HepG2 (cell line): ENCODE results near the gene EXOSC6. TPM values are rescaled to one million over a fixed set of nuclear protein-coding genes. Genes with fewer than 3 reads are reported as not detected.
A peak's percentile ranks its signal among the peaks of the same experiment; 100 is the strongest.
"Not testable (repeated sequence)": the region's sequence is repeated elsewhere in the genome, so short reads cannot be mapped to it uniquely, and the experiment has no call there.

Source experiments
- ATAC-seq: fragments of 200-7000 bp; cut with Tn5 transposase; 3 replicates; pipeline ENCODE4 v1.9.1; 2020; ENCODE audit warnings: mild to moderate bottlenecking, moderate library complexity
- BruUV-seq: library from RNA; stranded (reverse); fragments of 400-500 nt; replicated peaks from 2 replicates; lab custom pipeline; 2021; lab: Mats Ljungman, UMichigan
- CTCF ChIA-PET: fragments of 300-600 bp; formaldehyde crosslinking; extraction: SDS; loops from one replicate; lab custom pipeline; 2021; ENCODE audit warnings: low total read pairs, inconsistent platforms, low intra/inter-chr PET ratio; lab: Yijun Ruan, JAX
- POLR2A ChIA-PET: fragments of 350-600 bp; sonication (Branson Sonifier 250); formaldehyde crosslinking; loops from one replicate; lab custom pipeline; 2020; ENCODE audit warnings: antibody characterized with exemption, inconsistent platforms; lab: Yijun Ruan, JAX
- DNase-seq: peaks from one replicate; pipeline ENCODE4 v3.0.0-alpha.2; 2015; ENCODE audit warnings: low spot score
- FAIRE-seq: peaks from 3 replicates; lab custom pipeline; 2011; peaks lifted over from hg19 to GRCh38; lab: Jason Lieb, UNC
- H2AFZ ChIP-seq: one replicate; pipeline ENCODE4 v1.6.1; 2011; ENCODE audit warnings: low read length, inconsistent platforms
- H3K27ac ChIP-seq: fragments of 300-600 bp; 3 replicates; pipeline ENCODE4 v1.8.0; 2011; ENCODE audit warnings: mixed run types, mild to moderate bottlenecking, mixed read lengths, low read length, inconsistent platforms; ENCODE audit not compliant: insufficient read depth; ENCODE audit errors: extremely low read length
- H3K27me3 ChIP-seq, 2 experiments: fragments of 200-600 bp in 1 of 2; 2 replicates in 1 of 2; 3 replicates in 1 of 2; pipeline versions ENCODE4 v1.6.0 to v1.8.0; 2011; ENCODE audit warnings: low read length in 2 of 2, mild to moderate bottlenecking in 2 of 2, moderate library complexity in 2 of 2, inconsistent platforms in 1 of 2; ENCODE audit not compliant: insufficient read depth in 2 of 2, control insufficient read depth in 1 of 2
- H3K36me3 ChIP-seq, 2 experiments: fragments of 200-600 bp in 1 of 2; replicated peaks in 1 of 2; 2 replicates in 1 of 2; 3 replicates in 1 of 2; pipeline versions ENCODE4 v1.5.1 to v1.8.0; 2011; ENCODE audit warnings: low read length in 2 of 2, inconsistent platforms in 1 of 2; ENCODE audit not compliant: insufficient read depth in 2 of 2, control insufficient read depth in 1 of 2
- H3K4me1 ChIP-seq: 2 replicates; pipeline ENCODE4 v1.5.1; 2012; ENCODE audit warnings: low read length, inconsistent platforms; ENCODE audit not compliant: insufficient read depth
- H3K4me2 ChIP-seq: 2 replicates; pipeline ENCODE4 v1.6.0; 2011; ENCODE audit warnings: low read depth, low read length, inconsistent platforms
- H3K4me3 ChIP-seq, 3 experiments: fragments of 200-600 bp in 1 of 3; sonication (generic), shearing (Covaris generic) in 1 of 3; replicated peaks in 1 of 3; 2 replicates each; pipeline ENCODE4 v1.5.1; 2011 to 2016; ENCODE audit warnings: low read length in 3 of 3, inconsistent platforms in 2 of 3, low read depth in 2 of 3, mild to moderate bottlenecking in 2 of 3, control low read depth in 1 of 3, mixed read lengths in 1 of 3; ENCODE audit not compliant: insufficient read depth in 1 of 3
- H3K79me2 ChIP-seq: one replicate; pipeline ENCODE4 v1.6.1; 2011; ENCODE audit warnings: low read length, inconsistent platforms; ENCODE audit not compliant: insufficient read depth
- H3K9ac ChIP-seq: 2 replicates; pipeline ENCODE4 v1.6.0; 2011; ENCODE audit warnings: mild to moderate bottlenecking, low read depth, low read length, inconsistent platforms; ENCODE audit not compliant: insufficient read depth
- H3K9me3 ChIP-seq: 2 replicates; pipeline ENCODE4 v1.5.1; 2012; ENCODE audit warnings: mild to moderate bottlenecking, low read length
- H4K20me1 ChIP-seq: 2 replicates; pipeline ENCODE4 v1.6.0; 2011; ENCODE audit warnings: inconsistent platforms, mild to moderate bottlenecking, low read length, moderate library complexity; ENCODE audit not compliant: insufficient read depth
- BORCS8-MEF2B ChIP-seq: sonication (generic); formaldehyde crosslinking; IDR thresholded peaks from 2 replicates; pipeline ENCODE4 v1.8.0; 2022; ENCODE audit warnings: mild to moderate bottlenecking, missing genetic modification reagents
- KAT7 ChIP-seq: IDR thresholded peaks from 2 replicates; pipeline ENCODE4 v1.6.1; 2018; ENCODE audit warnings: borderline replicate concordance, missing compliant biosample characterization
- KDM1A ChIP-seq: IDR thresholded peaks from 2 replicates; pipeline ENCODE4 v1.6.1; 2016; ENCODE audit warnings: missing compliant biosample characterization
- PAF1 ChIP-seq: IDR thresholded peaks from 2 replicates; pipeline ENCODE4 v1.6.1; 2016; ENCODE audit warnings: missing genetic modification reagents, missing compliant biosample characterization
- POLR2A ChIP-seq, 2 experiments: IDR thresholded peaks; 2 replicates each; pipeline ENCODE4 v1.6.1; 2011; ENCODE audit warnings: low read depth in 2 of 2, low read length in 2 of 2, mild to moderate bottlenecking in 1 of 2, moderate library complexity in 1 of 2; ENCODE audit not compliant: insufficient read depth in 1 of 2
- RBFOX2 ChIP-seq: fragments of 200-400 bp; formaldehyde crosslinking; IDR thresholded peaks from 2 replicates; pipeline ENCODE4 v1.6.1; 2017; ENCODE audit warnings: low read depth, mild to moderate bottlenecking, low read length
- SALL1 ChIP-seq: sonication (generic); formaldehyde crosslinking; IDR thresholded peaks from 2 replicates; pipeline ENCODE4 v1.8.0; 2022; ENCODE audit warnings: mild to moderate bottlenecking, missing genetic modification reagents
- SRSF9 ChIP-seq: fragments of 200-400 bp; formaldehyde crosslinking; IDR thresholded peaks from 2 replicates; pipeline ENCODE4 v1.6.1; 2018; ENCODE audit warnings: borderline replicate concordance, mild to moderate bottlenecking, low read depth, low read length; ENCODE audit not compliant: insufficient read depth, poor library complexity, severe bottlenecking
- ZMYM3 ChIP-seq: sonication (generic); formaldehyde crosslinking; IDR thresholded peaks from 2 replicates; pipeline ENCODE4 v1.5.1; 2020; ENCODE audit warnings: mild to moderate bottlenecking, missing genetic modification reagents
- ZNF235 ChIP-seq: sonication (generic); formaldehyde crosslinking; IDR thresholded peaks from 2 replicates; pipeline ENCODE4 v1.8.1; 2023; ENCODE audit warnings: mild to moderate bottlenecking, missing genetic modification reagents, borderline replicate concordance
- ZNF3 ChIP-seq: IDR thresholded peaks from 2 replicates; pipeline ENCODE4 v1.7.0; 2017; ENCODE audit warnings: inconsistent platforms
- ZNF354B ChIP-seq: sonication (generic); formaldehyde crosslinking; IDR thresholded peaks from 2 replicates; pipeline ENCODE4 v1.8.0; 2022; ENCODE audit warnings: mild to moderate bottlenecking, missing genetic modification reagents
- WGBS: methylation state at CpG from one replicate; pipeline ENCODE4 v1.1.6; 2017; ENCODE audit warnings: low lambda C conversion rate; 5-methylcytosine and 5-hydroxymethylcytosine counted together
- in situ Hi-C: cut with HindIII; loops from 2 replicates; pipeline ENCODE4 v1.10.0; 2017; ENCODE audit warnings: low pct_unique_long_range_greater_than_20kb; ENCODE audit not compliant: extremely low pct_ligation_motif_present
- intact Hi-C: fragments of 100-400 bp; cut with micrococcal nuclease; formaldehyde crosslinking; loops from one replicate; pipeline ENCODE4 v1.10.0; 2022; ENCODE audit not compliant: unreplicated experiment
- polyA plus RNA-seq, 8 experiments: library from polyadenylated mRNA; depleted of rRNA in 3 of 8; stranded (reverse) in 7 of 8; unstranded in 1 of 8; fragments of >200 nt; fragmentation: Illumina TruSeq in 4 of 8; extraction: Trizol in 4 of 8; gene quantifications; 2 replicates each; pipeline versions ENCODE4 v1.2.1 to v1.2.3, GENCODE V29; 2011 to 2016; ENCODE audit warnings: low read depth in 4 of 8, missing spikeins in 1 of 8, mixed read lengths in 1 of 8; ENCODE audit not compliant: insufficient read depth in 1 of 8
- total RNA-seq, 5 experiments: library from RNA; depleted of rRNA; stranded (reverse); fragments of >200 nt; fragmentation: Illumina TruSeq; extraction: Trizol; gene quantifications; 2 replicates each; pipeline ENCODE4 v1.2.3, GENCODE V29; 2016; ENCODE audit warnings: low read depth in 1 of 5
- TF ChIP-seq, protein P1 (sequence below): sonication (generic); formaldehyde crosslinking; IDR thresholded peaks from 2 replicates; pipeline ENCODE4 v1.4.0; 2020; ENCODE audit warnings: missing genetic modification reagents
- TF ChIP-seq, protein P2 (sequence below): sonication (generic); formaldehyde crosslinking; IDR thresholded peaks from 2 replicates; pipeline ENCODE4 v1.5.0; 2020; ENCODE audit warnings: mild to moderate bottlenecking, missing genetic modification reagents, borderline replicate concordance

EXOSC6 gene
- total and polyA plus RNA-seq, 2 of the 13 experiments (the other 11 are each of a cell fraction or from before 2014, with no cell fraction given): 13.1 to 39.9 TPM

DNA sequence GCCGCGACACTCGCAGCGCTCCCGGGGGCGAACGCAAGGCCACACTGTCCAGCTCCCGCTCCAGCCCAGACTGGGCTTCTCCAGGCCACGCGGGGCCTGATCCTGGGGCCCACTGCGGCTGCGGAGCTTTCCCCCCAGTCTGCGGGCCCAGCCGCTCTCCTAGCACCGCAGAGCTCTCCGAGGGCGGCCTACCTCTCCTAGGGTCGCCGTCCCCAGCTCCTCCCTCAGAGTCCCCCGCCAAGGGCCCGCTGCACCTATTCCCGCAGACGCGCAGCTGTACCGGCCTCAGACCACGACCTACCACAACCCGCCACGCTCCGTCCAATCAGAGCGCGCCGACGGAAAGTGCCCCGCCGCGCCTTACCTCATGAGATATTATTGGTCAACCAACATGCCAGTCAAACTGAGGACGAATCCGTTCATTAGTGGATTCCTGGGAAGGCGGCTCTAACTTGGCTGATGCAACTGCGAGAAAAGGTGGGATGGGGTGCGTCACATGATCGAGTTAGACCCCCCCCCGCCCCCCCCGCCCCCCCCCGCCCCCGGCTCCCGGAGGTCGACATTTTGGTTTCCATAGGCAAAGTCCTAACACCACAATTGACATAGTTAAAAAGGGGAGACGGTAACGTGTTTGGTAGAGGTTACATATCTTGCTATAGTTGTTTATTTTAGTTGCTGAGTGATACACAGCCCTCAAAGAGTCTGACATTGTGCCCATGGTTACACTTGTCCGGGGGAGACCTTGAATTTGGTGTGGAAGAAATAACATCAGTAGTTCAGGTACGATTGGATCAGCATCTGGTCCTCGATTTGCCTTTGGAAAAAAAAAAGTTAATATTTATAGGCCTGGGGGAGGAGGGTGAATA, 37.7 kb upstream of the EXOSC6 start, which contains the start of gene AARS1 (continued):
- no peak for TF ChIP-seq SRSF9
- TF ChIP-seq, protein P1, sequence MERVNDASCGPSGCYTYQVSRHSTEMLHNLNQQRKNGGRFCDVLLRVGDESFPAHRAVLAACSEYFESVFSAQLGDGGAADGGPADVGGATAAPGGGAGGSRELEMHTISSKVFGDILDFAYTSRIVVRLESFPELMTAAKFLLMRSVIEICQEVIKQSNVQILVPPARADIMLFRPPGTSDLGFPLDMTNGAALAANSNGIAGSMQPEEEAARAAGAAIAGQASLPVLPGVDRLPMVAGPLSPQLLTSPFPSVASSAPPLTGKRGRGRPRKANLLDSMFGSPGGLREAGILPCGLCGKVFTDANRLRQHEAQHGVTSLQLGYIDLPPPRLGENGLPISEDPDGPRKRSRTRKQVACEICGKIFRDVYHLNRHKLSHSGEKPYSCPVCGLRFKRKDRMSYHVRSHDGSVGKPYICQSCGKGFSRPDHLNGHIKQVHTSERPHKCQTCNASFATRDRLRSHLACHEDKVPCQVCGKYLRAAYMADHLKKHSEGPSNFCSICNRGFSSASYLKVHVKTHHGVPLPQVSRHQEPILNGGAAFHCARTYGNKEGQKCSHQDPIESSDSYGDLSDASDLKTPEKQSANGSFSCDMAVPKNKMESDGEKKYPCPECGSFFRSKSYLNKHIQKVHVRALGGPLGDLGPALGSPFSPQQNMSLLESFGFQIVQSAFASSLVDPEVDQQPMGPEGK (CRISPR knock-in tag): peak; percentile 98

DNA sequence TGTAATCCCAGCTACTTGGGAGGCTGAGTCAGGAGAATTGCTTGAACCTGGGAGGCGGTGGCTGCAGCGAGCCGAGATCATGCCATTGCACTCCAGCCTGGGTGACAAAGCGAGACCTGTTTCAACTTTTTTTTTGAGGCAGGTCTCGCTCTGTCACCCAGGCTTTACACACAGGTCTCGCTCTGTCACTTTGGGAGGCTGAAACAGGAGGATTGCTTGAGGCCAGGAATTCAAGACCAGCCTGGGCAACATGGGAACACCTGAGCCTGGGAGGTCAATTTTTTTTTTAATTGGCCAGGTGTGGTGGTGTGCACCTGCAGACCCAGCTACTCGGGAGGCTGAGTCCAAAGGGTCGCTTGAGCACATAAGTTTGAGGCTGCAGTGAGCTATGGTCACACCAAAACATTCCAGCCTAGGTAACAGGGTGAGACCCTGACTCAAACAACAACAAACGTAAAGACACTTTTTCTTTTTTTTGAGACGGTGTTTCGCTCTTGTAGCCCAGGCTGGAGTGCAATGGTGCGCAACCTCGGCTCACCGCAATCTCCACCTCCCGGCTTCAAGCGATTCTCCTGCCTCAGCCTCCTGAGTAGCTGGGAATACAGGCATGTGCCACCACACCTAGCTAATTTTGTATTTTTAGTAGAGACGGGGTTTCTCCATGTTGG, 35.7 kb upstream of the EXOSC6 start:
- DNase-seq, in situ Hi-C loops, BruUV-seq, intact Hi-C loops, H2AFZ ChIP-seq, H3K9me3 ChIP-seq, H3K27me3 ChIP-seq, CTCF ChIA-PET, FAIRE-seq, ATAC-seq: not testable (repeated sequence)
- Histone ChIP-seq H3K4me1 (peaks cover 28% of the 10 kb centered on the region), H3K4me2 (peak overlapping the region; percentile 65), H3K9ac (peak overlapping the region; percentile 100), H3K27ac (peak overlapping the region; percentile 34), H3K79me2 (peaks cover 48% of the 10 kb centered on the region), H3K36me3 (peaks cover 4 to 33% of the 10 kb centered on the region in 2 experiments; a peak in 4 of 5 replicates), H4K20me1 (peaks cover 11% of the 10 kb centered on the region; the same call in 1 of the 2 replicates), H3K4me3 (peak overlapping the region in 2 of 3 experiments; percentile 18 to 100; a peak in 3 of 6 replicates)
- POLR2A ChIA-PET: interaction anchor here (0.7 to 3.2 kb wide), 11 partner anchors 9 to 480 kb away, joined by 3 to 160 read pairs (median 5); partner anchors contain the start of genes DDX19A, DDX19B and EXOSC6
- WGBS: 94% methylated on average over 17 of the region's 17 CpGs
- TF ChIP-seq POLR2A (IDR thresholded peaks at IDR 0.05; ENCODE audit: insufficient read depth in 1 of 2, low read depth in 2 of 2, low read length in 2 of 2): peak in 1 of 2 experiments; percentile 22; a peak in 1 of 4 replicates
- TF ChIP-seq, protein P2, sequence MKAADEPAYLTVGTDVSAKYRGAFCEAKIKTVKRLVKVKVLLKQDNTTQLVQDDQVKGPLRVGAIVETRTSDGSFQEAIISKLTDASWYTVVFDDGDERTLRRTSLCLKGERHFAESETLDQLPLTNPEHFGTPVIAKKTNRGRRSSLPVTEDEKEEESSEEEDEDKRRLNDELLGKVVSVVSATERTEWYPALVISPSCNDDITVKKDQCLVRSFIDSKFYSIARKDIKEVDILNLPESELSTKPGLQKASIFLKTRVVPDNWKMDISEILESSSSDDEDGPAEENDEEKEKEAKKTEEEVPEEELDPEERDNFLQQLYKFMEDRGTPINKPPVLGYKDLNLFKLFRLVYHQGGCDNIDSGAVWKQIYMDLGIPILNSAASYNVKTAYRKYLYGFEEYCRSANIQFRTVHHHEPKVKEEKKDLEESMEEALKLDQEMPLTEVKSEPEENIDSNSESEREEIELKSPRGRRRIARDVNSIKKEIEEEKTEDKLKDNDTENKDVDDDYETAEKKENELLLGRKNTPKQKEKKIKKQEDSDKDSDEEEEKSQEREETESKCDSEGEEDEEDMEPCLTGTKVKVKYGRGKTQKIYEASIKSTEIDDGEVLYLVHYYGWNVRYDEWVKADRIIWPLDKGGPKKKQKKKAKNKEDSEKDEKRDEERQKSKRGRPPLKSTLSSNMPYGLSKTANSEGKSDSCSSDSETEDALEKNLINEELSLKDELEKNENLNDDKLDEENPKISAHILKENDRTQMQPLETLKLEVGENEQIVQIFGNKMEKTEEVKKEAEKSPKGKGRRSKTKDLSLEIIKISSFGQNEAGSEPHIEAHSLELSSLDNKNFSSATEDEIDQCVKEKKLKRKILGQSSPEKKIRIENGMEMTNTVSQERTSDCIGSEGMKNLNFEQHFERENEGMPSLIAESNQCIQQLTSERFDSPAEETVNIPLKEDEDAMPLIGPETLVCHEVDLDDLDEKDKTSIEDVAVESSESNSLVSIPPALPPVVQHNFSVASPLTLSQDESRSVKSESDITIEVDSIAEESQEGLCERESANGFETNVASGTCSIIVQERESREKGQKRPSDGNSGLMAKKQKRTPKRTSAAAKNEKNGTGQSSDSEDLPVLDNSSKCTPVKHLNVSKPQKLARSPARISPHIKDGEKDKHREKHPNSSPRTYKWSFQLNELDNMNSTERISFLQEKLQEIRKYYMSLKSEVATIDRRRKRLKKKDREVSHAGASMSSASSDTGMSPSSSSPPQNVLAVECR (CRISPR knock-in tag): 0 out of 2 replicates have a peak, but pooled peaks have one; percentile 8
- peak; percentile 40; the same call in 1 of the 2 replicates for TF ChIP-seq ZNF354B (CRISPR knock-in tag)
- peak; percentile 20; the same call in 1 of the 2 replicates for TF ChIP-seq SALL1 (CRISPR knock-in tag)
- peak; percentile 47; the same call in 1 of the 2 replicates for TF ChIP-seq BORCS8-MEF2B (CRISPR knock-in tag)
- TF ChIP-seq ZMYM3 (CRISPR knock-in tag): peak; percentile 92
- TF ChIP-seq KAT7 (CRISPR knock-in tag): peak; percentile 38; the same call in 1 of the 2 replicates
- peak; percentile 23; the same call in 1 of the 2 replicates for TF ChIP-seq ZNF235 (CRISPR knock-in tag)
- peak; percentile 44; the same call in 1 of the 2 replicates for TF ChIP-seq KDM1A (CRISPR knock-in tag)
- peak; percentile 24; the same call in 1 of the 2 replicates for TF ChIP-seq PAF1 (CRISPR knock-in tag)
- 0 out of 2 replicates have a peak, but pooled peaks have one; percentile 25 for TF ChIP-seq RBFOX2
- peak; percentile 74; the same call in 1 of the 2 replicates for TF ChIP-seq ZNF3
